Medulla oblongata (tissue), 1 donor: ENCODE results near the gene NAMPT.

Experiments
- DNase-seq: peaks from one replicate; pipeline ENCODE4 v3.0.0-alpha.2; 2015; ENCODE audit errors: extremely low spot score

Gene NAMPT

DNA sequence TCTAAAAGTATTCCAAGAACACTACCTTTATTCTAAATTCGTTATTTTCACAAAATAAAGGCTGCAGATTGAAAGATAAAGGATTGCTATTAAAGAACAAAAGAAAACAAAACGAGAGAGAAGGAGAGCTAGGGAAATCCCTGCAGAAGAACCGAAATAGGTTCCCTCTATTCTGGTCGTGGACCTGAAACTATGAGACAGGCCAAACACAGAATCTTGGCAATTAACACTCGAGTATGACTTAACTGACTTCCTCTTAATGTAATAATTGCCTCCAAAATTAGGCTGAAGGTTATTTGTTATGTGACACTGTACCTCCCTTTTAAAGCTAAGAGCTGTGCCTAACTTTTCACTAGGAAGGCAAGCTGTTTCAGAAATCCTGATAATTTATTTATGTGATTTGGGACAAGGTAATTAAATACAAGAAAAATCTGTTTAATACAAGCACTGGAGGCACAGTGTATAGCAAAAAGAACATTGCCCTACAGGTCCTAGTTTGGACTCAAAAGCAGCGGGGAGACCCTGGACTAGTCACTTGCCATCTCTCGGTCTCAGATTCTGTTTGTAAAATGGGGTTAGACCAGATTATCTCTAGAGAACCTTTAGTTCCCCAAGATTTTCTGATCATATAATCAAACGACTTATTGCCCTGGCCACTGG lies 11.6 kb downstream of the NAMPT start:
- DNase-seq = no peak

DNA sequence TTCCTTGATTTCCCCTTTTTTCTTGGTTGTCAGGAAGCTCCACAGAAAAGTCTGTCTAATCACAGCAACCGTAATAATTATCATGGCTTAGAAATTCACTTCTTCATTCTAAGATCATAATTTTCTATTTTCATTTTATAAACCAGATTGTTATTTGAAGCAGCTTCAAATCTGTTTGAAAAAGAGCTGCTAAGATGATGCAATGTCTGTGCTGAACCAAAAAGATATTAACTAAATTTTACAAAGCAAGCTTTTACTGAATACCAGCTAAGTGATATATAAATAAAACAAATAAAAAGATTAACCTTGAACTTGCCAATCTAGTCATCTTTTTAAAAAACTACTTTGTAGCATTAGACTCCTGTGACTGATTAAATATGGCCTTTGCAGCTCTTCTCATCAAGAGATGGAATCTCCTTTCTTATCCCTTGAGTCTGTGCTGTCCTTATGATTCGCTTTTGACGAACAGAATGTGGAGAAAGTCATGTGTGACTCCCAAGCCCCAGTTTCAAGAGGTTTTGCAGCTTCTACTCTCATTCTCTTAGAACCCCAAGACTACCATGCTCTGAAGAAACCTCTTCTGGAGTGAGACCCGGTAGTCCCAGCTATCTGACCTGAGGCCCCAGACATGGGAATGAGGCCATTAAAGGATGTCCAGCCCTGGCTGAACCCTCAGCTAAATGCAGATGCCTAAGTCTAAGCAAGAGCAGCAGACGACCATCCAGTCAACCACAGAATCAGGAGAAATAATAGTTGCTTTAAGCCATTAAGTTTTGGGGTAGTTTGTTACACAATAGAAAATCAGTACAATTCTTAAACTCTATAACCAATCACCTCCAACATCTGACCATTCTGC lies 14.4 kb downstream of the NAMPT start:
- no peak for DNase-seq

DNA sequence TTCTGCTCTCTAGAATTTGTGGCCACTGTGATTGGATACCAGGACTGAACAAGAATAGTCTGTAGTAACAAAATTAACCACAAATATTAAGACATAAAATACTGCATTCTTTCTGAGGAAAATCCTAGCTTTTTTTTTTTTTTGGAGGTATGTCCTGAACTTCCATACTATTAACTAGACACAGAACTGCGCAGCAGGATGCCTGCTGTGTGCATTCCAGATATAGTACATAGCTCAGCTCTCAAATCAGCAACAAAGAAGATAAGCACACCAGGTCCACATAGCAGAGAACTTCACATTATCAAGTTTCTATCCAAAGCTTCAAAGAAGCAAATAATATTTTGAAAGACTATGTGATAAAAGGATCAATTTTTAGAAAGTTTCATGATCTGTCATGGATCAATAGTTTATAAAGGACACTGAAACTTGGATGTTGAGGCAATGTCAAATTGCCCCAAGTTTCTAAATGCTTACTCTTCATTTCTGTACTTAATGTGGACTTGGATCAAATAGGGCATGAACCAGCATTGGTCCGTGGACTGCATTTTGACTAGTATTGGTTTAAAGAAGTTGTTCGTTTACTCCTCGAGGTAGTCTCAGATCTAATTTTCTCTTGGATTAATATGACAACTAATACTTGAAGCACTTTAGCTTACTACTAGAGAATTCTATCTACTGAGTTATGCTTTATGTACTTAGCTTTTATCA lies 15.4 kb downstream of the NAMPT start:
- DNase-seq = no peak

DNA sequence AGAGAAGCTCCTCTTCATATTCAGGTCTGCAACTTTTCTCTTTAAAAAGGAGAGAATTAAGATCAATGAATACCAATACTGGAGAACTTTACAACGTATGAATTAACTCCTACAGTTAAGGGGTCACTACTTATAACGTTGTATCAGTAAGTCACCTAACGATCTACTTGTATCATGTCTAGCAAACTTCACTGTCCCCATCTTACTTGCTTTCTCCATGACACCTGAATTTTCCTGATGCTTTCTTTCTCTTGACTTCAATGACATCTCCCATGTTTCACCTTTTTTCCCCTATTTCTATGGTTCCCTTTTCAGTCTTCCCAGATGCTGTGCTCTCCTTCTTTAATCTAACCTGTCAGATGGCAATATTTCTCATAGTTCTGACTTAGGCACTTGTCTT lies 19.6 kb downstream of the NAMPT start:
- DNase-seq = no peak

DNA sequence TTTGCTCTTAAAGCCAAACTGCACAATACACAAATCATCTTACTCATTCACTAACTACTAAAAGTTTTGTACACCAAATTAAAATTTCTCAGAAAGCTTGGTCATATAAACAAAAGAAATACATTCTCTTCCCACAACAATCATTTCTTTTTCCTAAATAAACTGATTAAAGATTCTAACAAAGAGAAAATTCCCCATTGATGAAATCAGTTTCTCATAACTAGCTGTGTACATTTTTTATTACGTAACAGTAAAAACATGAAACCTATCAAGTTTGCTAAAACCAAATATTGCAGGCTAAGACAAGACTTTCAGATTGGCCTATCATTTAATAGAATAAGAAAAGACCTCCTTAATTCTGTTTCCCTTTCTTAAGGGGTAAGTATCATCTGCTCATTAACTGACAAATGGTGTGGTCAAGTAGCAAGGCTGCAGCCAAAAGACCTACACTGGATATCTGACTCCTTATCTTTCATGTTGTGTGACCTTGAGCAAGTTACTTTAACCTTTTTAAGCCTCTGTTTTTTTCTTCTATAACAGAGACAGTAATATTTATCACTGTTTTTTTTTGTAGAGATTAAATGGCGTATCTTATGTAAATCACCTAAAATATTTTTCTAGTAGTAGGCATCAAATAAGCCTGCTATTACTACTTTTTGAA lies 22.4 kb downstream of the NAMPT start:
- DNase-seq = no peak

DNA sequence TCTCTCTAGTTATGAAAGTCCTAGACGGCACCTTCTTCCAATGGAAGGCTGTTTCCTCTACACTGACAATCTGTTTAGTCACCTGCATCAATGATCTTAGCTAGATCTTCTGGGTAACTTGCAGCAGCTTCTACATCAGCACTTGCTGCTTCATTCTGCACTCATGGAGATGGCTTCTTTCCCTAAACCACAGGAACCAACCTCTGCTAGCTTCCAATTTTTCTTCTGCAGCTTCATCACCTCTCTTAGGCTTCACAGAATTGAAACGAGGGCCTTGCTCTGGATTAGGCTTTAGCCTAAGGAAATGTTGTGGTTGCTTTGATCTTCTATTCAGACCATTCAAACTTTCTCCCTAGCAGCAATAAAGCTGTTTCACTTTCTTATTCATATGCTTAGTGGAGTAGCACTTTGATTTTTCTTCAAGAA lies 24.6 kb downstream of the NAMPT start:
- no peak for DNase-seq

DNA sequence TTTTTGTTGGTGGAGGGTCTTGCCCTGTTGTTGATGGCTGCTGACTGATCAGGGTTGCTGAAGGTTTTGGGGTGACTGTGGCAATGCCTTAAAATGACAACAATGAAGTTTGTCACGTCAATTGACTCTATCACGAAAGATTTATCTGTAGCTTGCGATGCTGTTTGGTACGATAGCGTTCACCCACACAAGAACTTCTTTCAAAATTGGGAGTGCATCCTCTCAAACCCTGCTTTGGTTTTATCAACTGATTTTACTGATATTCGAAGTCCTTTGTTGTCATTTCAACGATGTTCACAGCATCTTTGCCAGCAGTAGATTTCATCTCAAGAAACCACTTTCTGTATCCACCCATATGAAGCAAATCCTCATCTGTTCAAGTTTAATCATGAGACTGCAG lies 26.0 kb downstream of the NAMPT start:
- DNase-seq = no peak

DNA sequence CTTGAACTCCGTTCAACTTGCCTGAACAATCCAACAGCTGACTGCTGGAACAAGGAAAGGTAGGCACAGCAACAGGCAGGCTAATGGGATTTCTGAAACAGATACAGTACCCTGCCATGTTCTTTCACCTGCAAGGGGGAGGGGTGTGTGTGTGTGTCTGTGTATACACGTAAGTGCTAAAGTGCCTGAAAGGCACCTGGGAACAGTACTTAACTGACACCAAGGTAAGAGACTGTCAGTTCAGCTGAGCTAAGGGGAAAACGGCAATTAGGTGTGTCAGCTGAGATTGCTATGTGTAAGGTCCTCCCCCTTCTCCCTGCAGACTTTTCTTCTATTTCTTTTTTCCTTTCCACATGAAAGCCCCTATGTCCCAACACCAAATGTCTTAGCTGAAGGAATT lies 27.0 kb downstream of the NAMPT start:
- no peak for DNase-seq

DNA sequence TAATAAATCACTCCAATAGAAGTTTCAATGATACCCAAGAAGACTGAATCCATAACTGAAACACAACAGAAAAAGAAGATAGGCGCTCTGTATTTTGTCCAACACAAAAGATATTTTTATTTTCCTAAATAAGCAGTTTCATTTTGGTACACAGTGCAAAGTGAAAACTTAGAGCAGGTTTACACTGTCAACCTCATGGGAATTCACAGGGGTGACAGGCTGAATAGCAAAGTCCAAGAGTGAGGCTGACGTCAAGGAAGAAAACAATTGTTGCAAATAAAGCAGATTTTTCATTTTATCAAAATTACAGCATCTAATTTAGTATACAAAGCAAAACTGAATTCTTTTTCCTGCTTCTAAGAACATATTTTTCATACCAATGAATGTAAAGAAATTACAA lies 28.6 kb downstream of the NAMPT start:
- no peak for DNase-seq

DNA sequence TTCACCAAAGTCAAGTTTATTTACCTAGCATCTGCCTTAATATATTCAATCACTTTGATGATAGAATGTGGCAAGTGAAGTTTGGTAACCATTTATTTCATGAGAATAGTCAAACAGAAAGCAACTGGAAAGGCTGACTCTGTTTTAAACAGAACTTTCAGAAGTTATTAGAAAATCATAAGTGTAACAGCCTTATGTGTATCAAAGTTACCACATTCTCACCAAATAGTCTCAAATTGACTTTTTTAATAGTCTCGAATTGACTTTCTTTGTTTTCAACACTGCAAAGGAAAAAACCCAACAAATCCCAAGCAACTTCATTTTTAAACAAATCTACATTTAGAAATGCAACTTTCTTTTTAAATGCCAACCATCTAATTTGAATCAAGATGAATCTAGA lies 29.5 kb downstream of the NAMPT start:
- DNase-seq = no peak

DNA sequence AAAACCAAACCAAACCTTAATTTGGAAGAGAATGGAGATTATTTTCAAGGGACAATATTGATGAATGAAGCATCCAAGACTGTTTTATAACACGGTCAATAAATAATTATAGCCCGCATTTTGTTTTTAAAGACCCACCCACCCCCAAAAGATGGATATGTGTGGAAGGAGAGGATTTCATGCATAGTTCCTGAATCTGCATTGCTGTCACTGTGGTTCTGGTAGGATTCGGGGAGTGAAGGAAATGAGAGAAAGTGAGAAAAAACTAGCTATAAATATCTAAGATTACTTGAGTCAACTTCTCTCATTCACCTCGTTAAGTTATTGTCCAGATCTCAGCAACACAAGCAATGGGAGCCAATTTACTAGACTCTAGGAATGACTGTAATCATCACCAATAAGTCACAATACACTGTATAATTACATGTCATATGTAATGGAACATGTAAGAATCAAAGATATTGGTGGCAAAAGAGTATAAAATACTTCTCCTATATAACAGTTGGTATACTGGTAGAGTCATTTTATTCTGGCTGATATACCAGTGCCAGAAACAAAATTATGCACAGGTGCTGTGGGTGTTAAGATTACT lies 30.2 kb downstream of the NAMPT start:
- DNase-seq = no peak

DNA sequence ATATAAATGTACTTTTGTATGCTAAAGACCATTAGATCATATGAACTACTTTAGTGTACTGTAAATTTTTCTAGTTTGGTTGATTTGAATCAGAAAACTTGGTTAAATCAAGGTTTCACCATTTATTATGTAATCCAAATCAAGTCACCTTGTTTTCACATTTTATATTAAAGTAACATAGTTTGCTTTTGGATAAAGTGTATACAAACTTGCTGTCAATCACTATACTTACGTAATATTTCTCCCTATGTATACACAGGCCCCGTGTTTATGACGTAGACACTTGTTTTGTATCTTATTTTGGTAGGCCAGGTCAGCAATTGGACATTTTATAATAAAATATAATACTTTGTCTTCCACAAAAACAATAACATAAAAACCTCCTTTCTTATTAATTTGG lies 32.2 kb downstream of the NAMPT start:
- DNase-seq = no peak

DNA sequence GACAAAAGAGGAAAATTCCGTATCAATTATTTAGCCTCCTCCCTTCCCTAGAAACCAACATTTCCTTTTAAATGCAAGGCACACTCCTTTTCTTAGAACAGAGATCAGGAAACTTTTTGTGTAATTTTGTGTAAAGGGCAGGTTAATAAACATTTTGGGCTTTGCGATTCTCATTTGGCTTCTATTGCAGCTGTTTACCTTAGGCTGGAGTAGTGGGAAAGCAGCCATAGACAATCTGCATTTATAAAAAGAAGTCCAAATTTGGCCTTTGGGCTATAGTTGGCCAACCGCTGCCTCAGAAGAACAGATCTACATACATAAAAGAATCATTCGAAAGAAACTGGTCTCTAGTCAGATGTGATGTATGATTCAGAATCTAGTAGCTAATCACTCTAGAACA lies 35.3 kb downstream of the NAMPT start:
- no peak for DNase-seq

DNA sequence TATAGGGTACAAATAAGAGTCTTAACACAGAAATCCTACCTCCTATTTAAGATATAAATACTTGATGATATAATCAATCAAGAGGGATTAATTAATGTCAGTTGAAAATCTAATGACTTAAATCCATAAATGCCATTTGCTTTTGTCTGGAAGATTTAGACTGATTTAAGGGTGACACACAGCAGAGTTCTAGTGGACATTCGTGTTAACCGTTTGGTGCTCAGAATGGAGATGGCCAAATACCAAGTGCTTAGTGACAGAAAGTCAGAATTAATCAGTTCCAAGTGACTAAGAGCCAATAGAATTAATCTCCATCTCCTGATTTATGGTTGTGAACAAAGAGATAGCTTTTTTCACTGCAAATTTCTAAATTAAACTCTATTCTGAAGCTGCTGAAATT lies 36.2 kb downstream of the NAMPT start:
- no peak for DNase-seq

DNA sequence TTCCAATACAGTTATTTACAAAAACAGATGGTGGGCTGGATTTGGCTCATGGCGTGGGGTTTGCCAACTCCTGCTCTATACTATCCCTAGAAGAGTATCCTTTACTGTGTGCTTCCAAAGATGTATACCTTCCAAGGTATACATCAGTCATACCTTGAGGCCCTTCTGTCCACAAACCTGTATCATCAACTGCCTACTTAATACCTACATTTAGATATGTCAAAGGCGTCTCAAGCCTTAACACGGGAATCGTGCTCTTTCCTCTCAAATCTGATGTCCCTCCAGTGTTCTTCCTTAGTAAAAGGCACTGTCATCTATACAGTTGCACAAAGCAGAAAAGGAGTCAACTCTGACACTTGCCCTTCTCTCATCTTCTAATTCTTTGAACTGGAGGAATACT lies 36.9 kb downstream of the NAMPT start:
- DNase-seq = no peak

DNA sequence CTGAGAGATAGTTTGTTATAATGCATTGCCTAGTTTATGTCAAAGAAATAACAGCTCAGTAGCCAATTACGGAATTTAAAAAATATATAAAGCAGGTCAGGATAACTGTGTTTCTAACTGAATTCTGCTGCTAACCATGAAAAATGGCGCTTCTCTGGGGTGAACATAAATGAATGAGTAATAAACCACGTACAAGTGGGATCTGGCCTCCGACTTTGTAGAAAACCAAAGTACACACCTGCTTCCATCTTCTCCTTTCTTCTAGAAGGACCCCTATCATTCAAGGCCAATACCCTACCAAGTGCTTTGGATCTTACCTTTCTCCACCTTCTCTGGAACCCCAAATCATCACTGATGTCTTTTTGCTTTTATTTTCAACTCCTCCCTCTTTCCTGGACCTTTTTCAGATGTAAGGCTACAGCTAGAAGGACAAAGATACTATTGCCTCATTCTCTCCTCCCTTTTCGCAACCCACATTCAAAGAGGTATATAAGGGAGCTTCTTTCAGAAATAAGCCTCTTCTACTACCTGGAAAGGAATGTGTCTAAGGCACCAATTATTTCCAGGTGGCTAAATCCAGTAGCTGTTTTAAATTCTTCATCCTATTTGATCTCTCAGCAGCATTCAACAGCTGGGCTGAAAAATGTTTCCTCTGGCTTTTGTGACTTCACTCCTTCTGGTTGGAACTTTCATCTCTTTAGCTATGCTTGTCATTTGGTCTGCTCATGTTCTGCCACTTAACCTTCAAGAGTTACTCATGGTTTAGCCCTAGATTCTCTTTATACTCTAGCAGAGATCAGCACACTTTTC lies 37.7 kb downstream of the NAMPT start:
- DNase-seq = no peak

DNA sequence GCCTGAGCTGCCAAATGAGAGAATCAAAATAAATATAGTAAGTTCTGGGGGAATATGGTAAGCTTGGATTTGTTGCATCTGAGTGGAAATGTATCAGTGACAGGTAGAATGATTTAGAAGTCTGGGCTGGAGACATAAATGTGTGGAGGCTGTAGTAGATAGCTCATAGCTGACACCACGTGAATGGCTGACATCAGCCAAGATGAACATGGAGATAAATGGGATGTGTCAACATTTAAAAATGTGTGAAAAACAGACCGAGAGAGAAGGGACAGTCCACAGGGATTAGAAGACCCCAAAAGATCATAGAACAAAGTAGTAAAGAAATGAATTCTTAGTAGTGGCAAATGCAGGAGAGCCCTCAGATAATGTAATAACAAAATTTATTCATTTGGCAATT lies 40.9 kb downstream of the NAMPT start:
- no peak for DNase-seq

DNA sequence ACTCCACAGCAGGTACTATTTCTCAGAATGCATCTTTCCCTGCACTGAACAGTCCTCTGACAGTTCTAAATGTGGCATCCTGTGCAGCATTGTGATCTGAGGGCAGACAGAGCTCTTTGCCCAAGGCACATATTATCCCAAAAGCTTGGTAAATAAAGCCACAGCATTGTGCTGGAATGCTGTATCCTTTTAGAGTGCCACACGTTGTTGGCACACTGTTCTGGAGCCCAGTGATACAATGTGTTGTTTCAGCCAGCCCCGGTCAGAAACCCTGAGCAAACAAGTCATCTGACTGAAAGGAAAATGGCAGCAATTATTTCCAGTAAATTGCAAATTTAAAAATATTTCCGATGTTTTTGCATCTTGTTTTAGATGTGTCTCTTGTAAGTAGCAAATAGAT lies 45.4 kb downstream of the NAMPT start:
- DNase-seq = peak; percentile 32

DNA sequence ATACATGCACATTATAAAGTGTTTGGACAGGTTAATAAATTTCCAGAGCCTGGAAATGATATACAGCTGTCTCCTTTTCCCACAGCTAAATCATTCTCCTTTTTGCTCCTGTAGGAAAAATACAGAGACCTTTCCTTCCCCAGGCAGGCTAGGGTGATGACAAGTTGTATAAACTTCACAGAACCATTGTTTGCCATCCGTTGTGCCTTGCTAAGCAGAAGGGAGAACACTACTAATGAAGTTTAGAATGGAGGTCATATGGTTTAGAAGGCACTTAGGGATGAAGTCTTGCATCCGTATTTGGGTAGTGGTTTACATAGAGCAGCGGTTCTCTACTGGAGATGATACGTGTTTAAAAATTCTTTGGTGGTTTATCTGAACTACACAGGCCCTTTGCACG lies 46.0 kb downstream of the NAMPT start:
- DNase-seq = no peak

DNA sequence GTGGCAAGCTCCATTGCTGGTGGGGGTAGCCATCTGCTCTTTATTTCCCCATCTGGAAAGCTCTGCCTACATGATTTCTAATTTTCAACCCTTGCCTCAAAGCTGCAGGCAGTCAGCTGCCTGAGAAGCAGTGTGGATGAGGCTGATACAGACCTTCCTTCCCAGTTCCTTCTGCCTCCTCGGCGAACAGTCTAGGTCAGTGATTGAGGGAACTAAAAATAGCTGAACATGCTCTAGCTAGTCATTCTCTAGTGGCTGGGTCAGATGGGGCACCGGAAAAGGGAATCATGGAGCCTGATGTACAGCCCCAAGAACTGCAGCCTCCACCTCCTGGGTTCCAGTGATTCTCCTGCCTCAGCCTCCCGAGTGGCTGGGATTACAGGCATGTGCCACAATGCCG lies 48.7 kb downstream of the NAMPT start:
- DNase-seq = no peak

DNA sequence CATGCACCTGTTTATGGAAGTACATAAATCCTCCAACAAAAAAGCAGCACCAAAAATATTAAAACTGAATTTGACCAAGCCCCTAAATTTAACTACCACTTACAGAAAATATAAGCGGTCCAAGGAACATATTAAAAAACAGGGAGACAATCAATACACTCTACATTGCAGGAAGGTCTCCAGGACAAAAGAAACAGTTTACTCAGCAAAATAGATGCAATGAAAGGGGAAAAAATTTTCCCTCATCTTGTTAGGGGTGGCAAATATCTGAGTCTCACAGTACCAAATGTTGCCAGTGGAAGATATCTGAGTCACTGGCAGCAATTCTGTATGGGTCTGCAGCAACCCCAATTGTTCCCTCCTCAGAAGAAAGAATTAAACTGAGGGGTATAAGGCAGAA lies 50.4 kb downstream of the NAMPT start:
- DNase-seq = no peak
